Loucy (cell line): Measurements from ENCODE around the gene WNT3.

Source experiments
- CTCF ChIP-seq: fragments of 200-600 bp; sonication (generic); conservative IDR thresholded peaks from 2 replicates; pipeline ENCODE4 v1.5.1; 2014; ENCODE audit warnings: mild to moderate bottlenecking, antibody characterized with exemption, low read length
- EZH2phosphoT487 ChIP-seq: fragments of 200-600 bp; IDR thresholded peaks from 2 replicates; pipeline ENCODE4 v1.6.1; 2018; ENCODE audit warnings: antibody characterized with exemption, mild to moderate bottlenecking, moderate library complexity, borderline replicate concordance

GRCh38 chr17:46732160-46732559 lies 86.3 kb downstream of the WNT3 start:
- TF ChIP-seq CTCF (no peak), EZH2phosphoT487 (no peak)
